Stimulated activated naive CD8-positive, alpha-beta T cell treated with anti-CD3 and anti-CD28 coated beads, Interleukin-15, Interleukin-2, amounts not matched to agents 100 ng/mL and 50 ng/mL, for 24 hours (primary cell): ENCODE data around the gene PRKCQ.
"Not testable (repeated sequence)": the region's sequence is repeated elsewhere in the genome, so short reads cannot be mapped to it uniquely, and the experiment has no call there.

Source experiments
- H3K27ac Mint-ChIP-seq: one replicate; pipeline ENCODE4 v1.8.0; 2021; ENCODE audit warnings: mild to moderate bottlenecking, mixed read lengths
- H3K27me3 Mint-ChIP-seq: one replicate; pipeline ENCODE4 v1.8.0; 2021; ENCODE audit warnings: mixed read lengths
- H3K36me3 Mint-ChIP-seq: one replicate; pipeline ENCODE4 v1.8.0; 2021; ENCODE audit warnings: low read depth, mixed read lengths
- H3K4me1 Mint-ChIP-seq: one replicate; pipeline ENCODE4 v1.8.0; 2021; ENCODE audit warnings: low read depth, mixed read lengths
- H3K4me3 Mint-ChIP-seq: one replicate; pipeline ENCODE4 v1.8.0; 2021; ENCODE audit warnings: mild to moderate bottlenecking, mixed read lengths
- H3K9me3 Mint-ChIP-seq: one replicate; pipeline ENCODE4 v1.8.0; 2021; ENCODE audit warnings: mixed read lengths

The PRKCQ gene

GRCh38 chr10:6586501-6586900, 6.4 kb upstream of the PRKCQ start:
- peaks cover 99% of the 10 kb centered on the region for H3K4me1 Mint-ChIP-seq
- peaks cover 88% of the 10 kb centered on the region for H3K36me3 Mint-ChIP-seq
- H3K27me3 Mint-ChIP-seq: no peaks in the 10 kb centered on the region
- H3K9me3 Mint-ChIP-seq: no peaks in the 10 kb centered on the region
- peak overlapping the region; percentile 96 for H3K27ac Mint-ChIP-seq
- H3K4me3 Mint-ChIP-seq: peak overlapping the region; percentile 99

GRCh38 chr10:6583447-6583846, 3.4 kb upstream of the PRKCQ start:
- Mint-ChIP-seq H3K27ac (peak overlapping the region; percentile 96), H3K4me3 (peak overlapping the region; percentile 99), H3K27me3 (no peaks in the 10 kb centered on the region), H3K4me1 (peaks cover 79% of the 10 kb centered on the region), H3K9me3 (no peaks in the 10 kb centered on the region), H3K36me3 (peaks cover 66% of the 10 kb centered on the region)

GRCh38 chr10:6582913-6583312, 2.8 kb upstream of the PRKCQ start:
- H3K9me3 Mint-ChIP-seq, H3K27me3 Mint-ChIP-seq: not testable (repeated sequence)
- H3K36me3 Mint-ChIP-seq: peaks cover 66% of the 10 kb centered on the region
- H3K4me3 Mint-ChIP-seq: peak overlapping the region; percentile 99
- H3K27ac Mint-ChIP-seq: peak overlapping the region; percentile 96
- H3K4me1 Mint-ChIP-seq: peaks cover 79% of the 10 kb centered on the region

- peak overlapping the region; percentile 99 for H3K4me3 Mint-ChIP-seq
Observed at GRCh38 chr10:6582298-6582697, 2.2 kb upstream of the PRKCQ start.

GRCh38 chr10:6581778-6582228, 1.7 kb upstream of the PRKCQ start:
- H3K4me3 Mint-ChIP-seq: peak overlapping the region; percentile 99
- no peaks in the 10 kb centered on the region for H3K27me3 Mint-ChIP-seq
- peaks cover 77% of the 10 kb centered on the region for H3K4me1 Mint-ChIP-seq
- H3K9me3 Mint-ChIP-seq: no peaks in the 10 kb centered on the region
- H3K27ac Mint-ChIP-seq: peak overlapping the region; percentile 96
- peaks cover 62% of the 10 kb centered on the region for H3K36me3 Mint-ChIP-seq

More at GRCh38 chr10:6582298-6582697, 2.2 kb upstream of the PRKCQ start:
- H3K4me1 Mint-ChIP-seq: peaks cover 79% of the 10 kb centered on the region
- H3K9me3 Mint-ChIP-seq: no peaks in the 10 kb centered on the region
- peak overlapping the region; percentile 96 for H3K27ac Mint-ChIP-seq
- no peaks in the 10 kb centered on the region for H3K27me3 Mint-ChIP-seq
- H3K36me3 Mint-ChIP-seq: peaks cover 67% of the 10 kb centered on the region

- H3K4me3 Mint-ChIP-seq: peak overlapping the region; percentile 99
- not testable (repeated sequence) for H3K27me3 Mint-ChIP-seq, H3K9me3 Mint-ChIP-seq
- H3K4me1 Mint-ChIP-seq: peaks cover 75% of the 10 kb centered on the region
- peak overlapping the region; percentile 96 for H3K27ac Mint-ChIP-seq
- peaks cover 60% of the 10 kb centered on the region for H3K36me3 Mint-ChIP-seq
Observed at GRCh38 chr10:6581223-6581622, 1.1 kb upstream of the PRKCQ start.

GRCh38 chr10:6580279-6581029, 378 bp upstream of the PRKCQ start:
- Mint-ChIP-seq H3K27ac (peak overlapping the region; percentile 96), H3K36me3 (peaks cover 55% of the 10 kb centered on the region), H3K4me3 (peak overlapping the region; percentile 99), H3K27me3 (no peaks in the 10 kb centered on the region), H3K9me3 (no peaks in the 10 kb centered on the region), H3K4me1 (peaks cover 75% of the 10 kb centered on the region)

- Mint-ChIP-seq H3K27ac (peak overlapping the region; percentile 99), H3K4me1 (peaks cover 77% of the 10 kb centered on the region), H3K4me3 (peak overlapping the region; percentile 94), H3K27me3 (no peaks in the 10 kb centered on the region), H3K36me3 (peaks cover 53% of the 10 kb centered on the region), H3K9me3 (no peaks in the 10 kb centered on the region)
Observed at GRCh38 chr10:6579183-6579903, 733 bp downstream of the PRKCQ start.

GRCh38 chr10:6578795-6579182, 1.3 kb downstream of the PRKCQ start:
- Mint-ChIP-seq H3K4me3 (peak overlapping the region; percentile 94), H3K27me3 (no peaks in the 10 kb centered on the region), H3K27ac (peak overlapping the region; percentile 99), H3K9me3 (no peaks in the 10 kb centered on the region), H3K4me1 (peaks cover 77% of the 10 kb centered on the region), H3K36me3 (peaks cover 48% of the 10 kb centered on the region)

GRCh38 chr10:6578251-6578771, 1.8 kb downstream of the PRKCQ start:
- H3K4me3 Mint-ChIP-seq: peak overlapping the region; percentile 94
- peak overlapping the region; percentile 99 for H3K27ac Mint-ChIP-seq
- no peaks in the 10 kb centered on the region for H3K9me3 Mint-ChIP-seq
- no peaks in the 10 kb centered on the region for H3K27me3 Mint-ChIP-seq
- peaks cover 43% of the 10 kb centered on the region for H3K36me3 Mint-ChIP-seq
- peaks cover 77% of the 10 kb centered on the region for H3K4me1 Mint-ChIP-seq

GRCh38 chr10:6576326-6576725, 3.8 kb downstream of the PRKCQ start:
- H3K36me3 Mint-ChIP-seq: peaks cover 32% of the 10 kb centered on the region
- H3K27me3 Mint-ChIP-seq: no peaks in the 10 kb centered on the region
- peaks cover 77% of the 10 kb centered on the region for H3K4me1 Mint-ChIP-seq
- peak overlapping the region; percentile 86 for H3K4me3 Mint-ChIP-seq
- peak overlapping the region; percentile 94 for H3K27ac Mint-ChIP-seq
- no peaks in the 10 kb centered on the region for H3K9me3 Mint-ChIP-seq

- H3K4me1 Mint-ChIP-seq: peaks cover 92% of the 10 kb centered on the region
- H3K27ac Mint-ChIP-seq: peak overlapping the region; percentile 94
- peaks cover 38% of the 10 kb centered on the region for H3K36me3 Mint-ChIP-seq
- H3K9me3 Mint-ChIP-seq: no peaks in the 10 kb centered on the region
- peak overlapping the region; percentile 86 for H3K4me3 Mint-ChIP-seq
- no peaks in the 10 kb centered on the region for H3K27me3 Mint-ChIP-seq
Observed at GRCh38 chr10:6574664-6575176, 5.4 kb downstream of the PRKCQ start.

GRCh38 chr10:6570893-6571292, 9.2 kb downstream of the PRKCQ start:
- H3K4me3 Mint-ChIP-seq: no peak overlapping the region
- peaks cover 94% of the 10 kb centered on the region for H3K4me1 Mint-ChIP-seq
- no peaks in the 10 kb centered on the region for H3K9me3 Mint-ChIP-seq
- peak overlapping the region; percentile 65 for H3K27ac Mint-ChIP-seq
- H3K27me3 Mint-ChIP-seq: no peaks in the 10 kb centered on the region
- peaks cover 27% of the 10 kb centered on the region for H3K36me3 Mint-ChIP-seq

- Mint-ChIP-seq H3K27me3 (no peaks in the 10 kb centered on the region), H3K27ac (peak overlapping the region; percentile 28), H3K4me3 (no peak overlapping the region)
Observed at GRCh38 chr10:6569259-6569658, 10.8 kb downstream of the PRKCQ start.

GRCh38 chr10:6567884-6568283, 12.2 kb downstream of the PRKCQ start:
- Mint-ChIP-seq H3K36me3 (peaks cover 16% of the 10 kb centered on the region), H3K27ac (peak overlapping the region; percentile 26), H3K9me3 (no peaks in the 10 kb centered on the region), H3K27me3 (no peaks in the 10 kb centered on the region), H3K4me1 (peaks cover 94% of the 10 kb centered on the region), H3K4me3 (no peak overlapping the region)

More at GRCh38 chr10:6569259-6569658, 10.8 kb downstream of the PRKCQ start:
- Mint-ChIP-seq H3K9me3 (no peaks in the 10 kb centered on the region), H3K4me1 (peaks cover 94% of the 10 kb centered on the region), H3K36me3 (peaks cover 17% of the 10 kb centered on the region)
